Mesendoderm (in vitro differentiated cells): ENCODE results near the gene PDE10A.

ENCODE experiments used
- DNase-seq: peaks from one replicate; pipeline ENCODE4 v3.0.0; 2013
- H2AK5ac ChIP-seq: 2 replicates; pipeline ENCODE4 v1.6.1; 2013; ENCODE audit warnings: low read length, inconsistent platforms
- H2BK120ac ChIP-seq: 2 replicates; pipeline ENCODE4 v1.6.1; 2013; ENCODE audit warnings: low read depth, mild to moderate bottlenecking, low read length, moderate library complexity, mixed read lengths
- H2BK15ac ChIP-seq: replicated peaks from 2 replicates; pipeline ENCODE4 v1.6.1; 2013; ENCODE audit warnings: low read depth, mild to moderate bottlenecking, moderate library complexity
- H2BK5ac ChIP-seq: 2 replicates; pipeline ENCODE4 v1.6.1; 2013; ENCODE audit warnings: low read length, inconsistent platforms
- H3K18ac ChIP-seq: 2 replicates; pipeline ENCODE4 v1.6.1; 2013; ENCODE audit warnings: mild to moderate bottlenecking, low read length, mixed read lengths
- H3K23ac ChIP-seq: one replicate; pipeline ENCODE4 v1.6.1; 2013; ENCODE audit warnings: low read length
- H3K27ac ChIP-seq: 2 replicates; pipeline ENCODE4 v1.5.1; 2013; ENCODE audit warnings: low read depth, mild to moderate bottlenecking, inconsistent platforms, low read length, moderate library complexity
- H3K27me3 ChIP-seq: 2 replicates; pipeline ENCODE4 v1.6.1; 2013; ENCODE audit warnings: low read length, control low read depth, mild to moderate bottlenecking, inconsistent platforms; ENCODE audit not compliant: insufficient read depth, poor library complexity
- H3K36me3 ChIP-seq: 2 replicates; pipeline ENCODE4 v1.6.1; 2013; ENCODE audit warnings: low read length, inconsistent platforms; ENCODE audit not compliant: control insufficient read depth, insufficient read depth
- H3K4ac ChIP-seq: one replicate; pipeline ENCODE4 v1.6.1; 2013; ENCODE audit warnings: low read depth, mild to moderate bottlenecking, low read length, moderate library complexity
- H3K4me1 ChIP-seq: 2 replicates; pipeline ENCODE4 v1.6.1; 2013; ENCODE audit warnings: low read depth, low read length, inconsistent platforms; ENCODE audit not compliant: control insufficient read depth
- H3K4me2 ChIP-seq: 2 replicates; pipeline ENCODE4 v1.6.1; 2013; ENCODE audit warnings: low read length
- H3K4me3 ChIP-seq: 2 replicates; pipeline ENCODE4 v1.5.1; 2013; ENCODE audit warnings: mild to moderate bottlenecking, low read length
- H3K56ac ChIP-seq: one replicate; pipeline ENCODE4 v1.6.1; 2013; ENCODE audit warnings: low read length
- H3K79me1 ChIP-seq: 2 replicates; pipeline ENCODE4 v1.6.1; 2013; ENCODE audit warnings: low read length, inconsistent platforms
- H3K79me2 ChIP-seq: 2 replicates; pipeline ENCODE4 v1.6.1; 2013; ENCODE audit warnings: mild to moderate bottlenecking, low read length; ENCODE audit not compliant: control insufficient read depth, insufficient read depth
- H3K9ac ChIP-seq: 2 replicates; pipeline ENCODE4 v1.6.1; 2013; ENCODE audit warnings: low read length, inconsistent platforms
- H4K5ac ChIP-seq: one replicate; pipeline ENCODE4 v1.6.1; 2013; ENCODE audit warnings: low read length
- H4K8ac ChIP-seq: one replicate; pipeline ENCODE4 v1.6.1; 2013; ENCODE audit warnings: low read depth, mild to moderate bottlenecking, control low read depth, low read length, moderate library complexity
- WGBS: extraction: QIAGEN DNeasy Blood & Tissue Kit; methylation state at CpG from one replicate; pipeline ENCODE4 v1.1.7; 2013; ENCODE audit warnings: low lambda C conversion rate, missing lambda C conversion rate; ENCODE audit not compliant: insufficient coverage; ENCODE audit errors: extremely low coverage; 5-methylcytosine and 5-hydroxymethylcytosine counted together

PDE10A gene

DNA sequence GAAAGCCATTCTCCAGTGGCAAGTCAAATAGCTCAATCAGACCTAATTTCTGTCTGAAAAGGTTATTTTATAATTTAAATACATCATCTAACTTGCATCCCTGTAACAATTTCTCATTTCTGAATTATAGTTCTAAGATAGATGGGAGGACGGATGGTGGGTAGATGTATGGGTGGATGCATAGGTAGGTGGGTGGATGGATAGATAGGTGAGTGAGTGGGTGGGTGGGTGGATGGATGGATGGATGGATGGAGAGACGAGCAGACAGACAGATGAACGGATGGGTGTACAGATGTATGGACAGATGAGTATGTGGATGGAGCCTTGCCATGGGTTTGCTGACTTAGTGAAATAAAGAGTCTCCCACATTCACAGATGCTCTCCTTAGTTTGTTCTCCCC, 20.0 kb downstream of the PDE10A start:
- H3K9ac ChIP-seq = no peak overlapping the region
- no peak overlapping the region for H3K4ac ChIP-seq
- no peak overlapping the region for H3K23ac ChIP-seq
- H3K4me1 ChIP-seq = no peaks in the 10 kb centered on the region
- H3K27me3 ChIP-seq = no peaks in the 10 kb centered on the region
- no peak for DNase-seq
- no peak overlapping the region for H2AK5ac ChIP-seq
- H3K56ac ChIP-seq = no peak overlapping the region
- no peak overlapping the region for H4K5ac ChIP-seq
- H3K4me3 ChIP-seq = no peak overlapping the region
- H3K36me3 ChIP-seq = no peaks in the 10 kb centered on the region
- no peak overlapping the region for H3K4me2 ChIP-seq
- peaks cover 1% of the 10 kb centered on the region for H3K79me2 ChIP-seq
- no peak overlapping the region for H3K18ac ChIP-seq
- no peak overlapping the region for H2BK120ac ChIP-seq
- WGBS = no CpG with 5 or more reads among the region's 3 CpGs
- no peak overlapping the region for H3K27ac ChIP-seq
- H2BK15ac ChIP-seq = no peak overlapping the region
- peaks cover 6% of the 10 kb centered on the region for H3K79me1 ChIP-seq
- H4K8ac ChIP-seq = no peak overlapping the region
- no peak overlapping the region for H2BK5ac ChIP-seq

DNA sequence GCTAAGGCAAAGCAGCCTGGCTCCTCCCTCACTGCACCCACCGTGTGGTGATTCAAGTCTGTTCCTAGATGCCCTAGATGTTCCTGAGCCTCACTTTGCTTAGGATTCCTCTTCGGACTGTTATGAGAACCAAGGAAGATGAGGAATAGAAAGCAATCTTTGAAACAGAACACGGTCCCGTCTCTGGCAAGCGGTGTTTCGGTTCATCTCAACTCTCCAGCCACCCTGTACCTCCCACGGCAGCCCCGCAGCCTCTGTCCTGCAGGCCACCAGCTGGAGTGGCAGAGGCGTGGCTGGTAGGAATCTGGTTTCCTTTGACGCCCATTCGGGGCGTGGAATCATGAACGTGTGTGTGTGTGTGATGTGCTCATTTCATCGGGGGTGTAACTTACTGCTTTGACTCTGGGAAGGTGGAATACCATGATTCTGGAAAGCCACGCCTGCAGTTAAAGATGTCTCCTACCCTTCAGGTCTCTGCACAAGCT, 21.3 kb downstream of the PDE10A start:
- Histone ChIP-seq H4K8ac (no peak overlapping the region), H3K56ac (no peak overlapping the region), H3K4me3 (no peak overlapping the region), H3K18ac (no peak overlapping the region), H3K79me2 (peaks cover 1% of the 10 kb centered on the region), H3K27me3 (no peaks in the 10 kb centered on the region), H2BK5ac (no peak overlapping the region), H3K9ac (no peak overlapping the region), H3K23ac (no peak overlapping the region), H3K4me2 (no peak overlapping the region), H2BK15ac (no peak overlapping the region), H2BK120ac (no peak overlapping the region), H3K27ac (no peak overlapping the region), H4K5ac (no peak overlapping the region), H3K79me1 (peaks cover 6% of the 10 kb centered on the region), H3K36me3 (no peaks in the 10 kb centered on the region), H3K4ac (no peak overlapping the region), H2AK5ac (no peak overlapping the region), H3K4me1 (peaks cover 8% of the 10 kb centered on the region)
- no peak for DNase-seq
- no CpG with 5 or more reads among the region's 15 CpGs for WGBS

DNA sequence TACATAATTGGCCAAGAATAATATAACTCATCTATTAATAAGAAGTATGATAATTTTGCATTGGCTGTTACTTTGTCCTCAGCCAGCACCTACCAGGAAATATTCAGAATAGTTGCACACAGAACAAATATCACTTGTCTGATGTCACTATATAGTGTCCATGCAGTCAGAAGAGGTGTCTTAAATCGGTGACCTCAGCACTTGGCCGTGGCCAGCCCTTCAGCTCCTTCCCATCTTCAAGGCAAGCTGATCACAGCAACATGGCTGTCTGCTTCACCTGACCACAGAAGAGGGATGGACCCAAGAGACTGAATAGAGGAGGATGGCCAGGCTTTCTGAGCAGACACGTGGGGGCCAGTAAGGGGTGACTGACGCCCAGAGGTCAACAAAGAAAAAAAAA, 22.2 kb downstream of the PDE10A start:
- H3K27ac ChIP-seq = no peak overlapping the region
- H3K4me3 ChIP-seq = no peak overlapping the region
- no peaks in the 10 kb centered on the region for H3K36me3 ChIP-seq

DNA sequence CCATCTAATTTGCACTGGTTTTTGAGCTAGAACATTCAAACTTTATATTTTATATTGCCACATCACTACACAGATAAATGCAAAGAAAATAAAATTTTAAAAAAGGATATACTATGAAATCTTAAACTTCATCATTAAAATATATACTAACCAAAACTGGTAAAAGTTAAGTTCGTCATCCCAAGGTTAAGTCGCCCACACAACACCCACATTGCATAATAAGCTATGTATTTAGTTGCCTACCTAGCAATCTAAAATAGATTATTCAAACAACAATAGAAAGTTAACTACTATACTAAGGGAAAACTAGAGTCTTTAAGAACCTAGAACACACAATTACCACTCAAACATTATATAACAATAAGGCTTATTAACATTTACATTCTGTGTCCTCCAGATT, 24.5 kb downstream of the PDE10A start:
- Histone ChIP-seq H2BK120ac (no peak overlapping the region), H3K4me1 (peaks cover 13% of the 10 kb centered on the region), H3K18ac (no peak overlapping the region), H3K56ac (no peak overlapping the region), H3K4me2 (no peak overlapping the region), H2BK15ac (no peak overlapping the region), H3K9ac (no peak overlapping the region), H2BK5ac (no peak overlapping the region), H3K79me2 (no peaks in the 10 kb centered on the region), H3K27me3 (no peaks in the 10 kb centered on the region), H3K23ac (no peak overlapping the region), H3K79me1 (peaks cover 2% of the 10 kb centered on the region), H3K36me3 (no peaks in the 10 kb centered on the region), H4K8ac (no peak overlapping the region), H4K5ac (no peak overlapping the region), H3K4me3 (no peak overlapping the region), H3K27ac (no peak overlapping the region), H2AK5ac (no peak overlapping the region), H3K4ac (no peak overlapping the region)
- no peak for DNase-seq
- no CpG with 5 or more reads among the region's 2 CpGs for WGBS

More for the DNA sequence above, 22.2 kb downstream of the PDE10A start:
- Histone ChIP-seq H3K56ac (no peak overlapping the region), H2AK5ac (no peak overlapping the region), H3K4me2 (no peak overlapping the region), H3K79me1 (peaks cover 4% of the 10 kb centered on the region), H3K18ac (no peak overlapping the region), H3K4ac (no peak overlapping the region), H3K79me2 (peaks cover under 1% of the 10 kb centered on the region), H3K23ac (no peak overlapping the region), H2BK120ac (no peak overlapping the region), H2BK5ac (no peak overlapping the region), H4K8ac (no peak overlapping the region), H3K9ac (no peak overlapping the region), H3K4me1 (peaks cover 13% of the 10 kb centered on the region), H4K5ac (no peak overlapping the region), H3K27me3 (no peaks in the 10 kb centered on the region), H2BK15ac (no peak overlapping the region)
- DNase-seq = no peak
- WGBS = no CpG with 5 or more reads among the region's 4 CpGs

DNA sequence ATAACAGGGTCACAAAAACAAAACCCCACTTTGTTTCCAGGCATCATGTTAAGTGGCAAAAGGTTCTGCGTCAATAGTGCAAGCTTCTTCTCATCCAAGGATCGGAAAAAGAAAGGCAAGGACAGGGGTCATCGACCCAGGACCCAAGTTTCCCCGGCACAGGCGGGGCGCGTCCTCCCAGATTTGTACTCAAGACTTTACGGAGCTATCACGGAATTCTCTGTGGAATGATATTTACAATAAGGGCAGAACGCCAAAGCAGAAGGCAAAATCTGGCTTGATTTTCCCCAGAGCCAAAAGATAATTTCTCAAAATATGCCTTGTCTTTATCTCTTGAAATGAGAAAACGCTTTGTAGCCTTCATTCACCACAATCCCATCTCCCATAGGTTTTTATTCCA, 25.5 kb downstream of the PDE10A start:
- DNase-seq = no peak
- Histone ChIP-seq H2BK5ac (peak overlapping the region; percentile 14), H3K27ac (no peak overlapping the region), H3K9ac (peak overlapping the region; percentile 10), H4K5ac (no peak overlapping the region), H2BK120ac (no peak overlapping the region), H3K36me3 (no peaks in the 10 kb centered on the region), H3K4me1 (peaks cover 13% of the 10 kb centered on the region), H3K4ac (no peak overlapping the region), H3K79me2 (no peaks in the 10 kb centered on the region), H3K27me3 (no peaks in the 10 kb centered on the region), H2AK5ac (no peak overlapping the region), H3K18ac (peak overlapping the region; percentile 44), H3K4me3 (no peak overlapping the region), H3K4me2 (no peak overlapping the region), H4K8ac (no peak overlapping the region), H3K79me1 (peaks cover 2% of the 10 kb centered on the region), H2BK15ac (no peak overlapping the region), H3K56ac (peak overlapping the region; percentile 51), H3K23ac (no peak overlapping the region)
- WGBS = no CpG with 5 or more reads among the region's 11 CpGs

DNA sequence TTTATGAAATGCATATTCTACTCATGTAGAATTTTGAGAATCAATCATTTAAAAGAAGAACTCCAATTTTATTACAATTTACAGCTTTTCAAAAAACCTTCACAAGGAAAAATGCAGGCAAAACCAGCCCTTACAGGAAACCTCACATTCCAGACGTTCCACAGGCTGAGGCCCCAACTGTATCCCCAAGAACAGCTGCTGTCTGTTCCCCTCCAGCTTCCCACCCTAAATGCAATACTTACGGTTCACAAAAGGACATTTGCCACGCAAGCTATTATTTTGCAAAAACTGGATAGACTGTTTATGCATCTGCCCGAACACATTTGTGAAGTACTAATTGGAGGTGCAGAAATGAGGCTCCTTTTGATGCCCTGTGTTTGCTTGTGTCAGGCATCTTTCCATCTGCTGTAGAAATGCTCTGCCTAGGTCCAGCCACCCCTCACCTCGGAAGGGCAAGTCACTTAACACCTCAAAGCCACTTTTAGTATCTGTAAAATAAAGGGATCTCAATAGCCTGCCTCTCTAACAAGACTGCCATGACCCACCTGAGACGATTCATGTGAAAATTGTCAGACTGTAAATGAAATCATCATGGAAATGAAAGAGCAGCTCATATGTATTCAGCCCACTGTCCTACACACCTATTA, 26.5 kb downstream of the PDE10A start:
- Histone ChIP-seq H3K4me1 (peaks cover 13% of the 10 kb centered on the region), H2BK5ac (no peak overlapping the region), H3K56ac (peak overlapping the region; percentile 44), H3K18ac (no peak overlapping the region), H2AK5ac (no peak overlapping the region), H4K8ac (no peak overlapping the region), H3K79me2 (no peaks in the 10 kb centered on the region), H3K27ac (no peak overlapping the region), H3K4ac (no peak overlapping the region), H3K36me3 (no peaks in the 10 kb centered on the region), H3K27me3 (no peaks in the 10 kb centered on the region), H4K5ac (no peak overlapping the region), H2BK15ac (no peak overlapping the region), H2BK120ac (no peak overlapping the region), H3K23ac (no peak overlapping the region), H3K9ac (no peak overlapping the region), H3K4me2 (peak overlapping the region; percentile 2), H3K79me1 (peaks cover 2% of the 10 kb centered on the region), H3K4me3 (no peak overlapping the region)
- peak; percentile 66 for DNase-seq
- WGBS = no CpG with 5 or more reads among the region's 6 CpGs
